Measurements from ENCODE around the gene CHCHD2. TPM values are rescaled to one million over a fixed set of nuclear protein-coding genes. Genes with fewer than 3 reads are reported as not detected.
"Not testable (repeated sequence)": the region's sequence is repeated elsewhere in the genome, so short reads cannot be mapped to it uniquely, and the experiment has no call there.

The CHCHD2 gene
- total RNA-seq, result 1,000 to 10,000 TPM in 3 of 9 donors, 100 to 1,000 TPM in 6; 543 to 1,335 (median 788) TPM
- 100 to 1,000 TPM; 217 to 816 (median 352) TPM for polyA plus RNA-seq
- long read RNA-seq, donor 1, transcript CHCHD2-202 (3 exons, 694 nt), result minor isoform, 30 of 1,450 reads
- long read RNA-seq, donor 1, transcript CHCHD2-201 (4 exons, 901 nt), result major isoform, 1,038 of 1,450 reads
- long read RNA-seq, donor 1, partial matches to known transcripts, result 334 of 1,450 reads
- long read RNA-seq, donor 1, other reads (novel, unspliced or antisense), result 48 of 1,450 reads
- long read RNA-seq, donor 2, transcript CHCHD2-202 (3 exons, 694 nt), result minor isoform, 27 of 798 reads
- long read RNA-seq, donor 2, transcript CHCHD2-201 (4 exons, 901 nt), result major isoform, 588 of 798 reads
- long read RNA-seq, donor 2, partial matches to known transcripts, result 155 of 798 reads
- long read RNA-seq, donor 2, other reads (novel, unspliced or antisense), result 28 of 798 reads
- long read RNA-seq, donor 3, transcript CHCHD2-202 (3 exons, 694 nt), result minor isoform, 19 of 1,108 reads
- long read RNA-seq, donor 3, transcript CHCHD2-201 (4 exons, 901 nt), result major isoform, 764 of 1,108 reads
- long read RNA-seq, donor 3, partial matches to known transcripts, result 301 of 1,108 reads
- long read RNA-seq, donor 3, other reads (novel, unspliced or antisense), result 24 of 1,108 reads
- long read RNA-seq, donor 4, transcript CHCHD2-201 (4 exons, 901 nt), result major isoform, 1,074 of 1,094 reads
- long read RNA-seq, donor 4, transcript CHCHD2-202 (3 exons, 694 nt), result minor isoform, 6 of 1,094 reads
- long read RNA-seq, donor 4, partial matches to known transcripts, result 6 of 1,094 reads
- long read RNA-seq, donor 4, other reads (novel, unspliced or antisense), result 8 of 1,094 reads
- long read RNA-seq, donor 5, transcript CHCHD2-201 (4 exons, 901 nt), result major isoform, 776 of 808 reads
- long read RNA-seq, donor 5, partial matches to known transcripts, result 25 of 808 reads
- long read RNA-seq, donor 5, other reads (novel, unspliced or antisense), result 5 of 808 reads
- long read RNA-seq, donor 6, transcript CHCHD2-201 (4 exons, 901 nt), result major isoform, 601 of 613 reads
- long read RNA-seq, donor 6, partial matches to known transcripts, result 8 of 613 reads
- long read RNA-seq, donor 6, other reads (novel, unspliced or antisense), result 3 of 613 reads
- long read RNA-seq, donor 7, transcript CHCHD2-202 (3 exons, 694 nt), result minor isoform, 25 of 571 reads
- long read RNA-seq, donor 7, transcript CHCHD2-201 (4 exons, 901 nt), result major isoform, 397 of 571 reads
- long read RNA-seq, donor 7, partial matches to known transcripts, result 136 of 571 reads
- long read RNA-seq, donor 7, other reads (novel, unspliced or antisense), result 13 of 571 reads
- long read RNA-seq, donor 8, transcript CHCHD2-202 (3 exons, 694 nt), result minor isoform, 26 of 1,150 reads
- long read RNA-seq, donor 8, transcript CHCHD2-201 (4 exons, 901 nt), result major isoform, 811 of 1,150 reads
- long read RNA-seq, donor 8, partial matches to known transcripts, result 288 of 1,150 reads
- long read RNA-seq, donor 8, other reads (novel, unspliced or antisense), result 25 of 1,150 reads
- long read RNA-seq, donor 9, transcript CHCHD2-202 (3 exons, 694 nt), result minor isoform, 9 of 792 reads
- long read RNA-seq, donor 9, transcript CHCHD2-201 (4 exons, 901 nt), result major isoform, 529 of 792 reads
- long read RNA-seq, donor 9, partial matches to known transcripts, result 235 of 792 reads
- long read RNA-seq, donor 9, other reads (novel, unspliced or antisense), result 19 of 792 reads
- long read RNA-seq, donor 10, transcript CHCHD2-201 (4 exons, 901 nt), result major isoform, 244 of 363 reads
- long read RNA-seq, donor 10, transcript CHCHD2-202 (3 exons, 694 nt), result minor isoform, 5 of 363 reads
- long read RNA-seq, donor 10, partial matches to known transcripts, result 107 of 363 reads
- long read RNA-seq, donor 10, other reads (novel, unspliced or antisense), result 7 of 363 reads

- peaks cover 0 to 32% of the 10 kb centered on the region in 2 donors for H3K36me3 ChIP-seq (replicated peaks in 1 of 2)
- H3K9me3 ChIP-seq (replicated peaks in 1 of 3), result no peaks in the 10 kb centered on the region
- intact Hi-C loops (cut with DNase I), result no loop called here
- H3K4me1 ChIP-seq (replicated peaks in 1 of 2), result peaks cover 9 to 34% of the 10 kb centered on the region in 2 donors
- H3K27ac ChIP-seq, result peak within 1 kb of the TSS; percentile 93 to 98 (median 95)
- peak within 1 kb of the TSS; percentile 76 to 97 (median 90) for H3K4me3 ChIP-seq
- DNase-seq, result peak; percentile 96 to 99 (median 99)
- peak; percentile 91 to 99 for TF ChIP-seq POLR2A (IDR thresholded peaks at IDR 0.05)
- TF ChIP-seq CTCF (IDR thresholded peaks at IDR 0.05), result peak in 1 of 6 experiments; percentile 9
- no peaks in the 10 kb centered on the region for H3K27me3 ChIP-seq
- 2 to 3% (median 2%) methylated on average over 30 to 57 of the region's 57 CpGs for WGBS, 4 donors
These were observed at the start of gene CHCHD2 for GRCh38 chr7:56106108-56107073. Gene CHCHD2 (minus strand): TSS chr7:56106476. CDS start chr7:56106413, 63 bp downstream.

GRCh38 chr7:56131062-56131461 lies 24.8 kb upstream of the CHCHD2 start:
- H3K27me3 ChIP-seq; DNase-seq; intact Hi-C loops (cut with DNase I); H3K9me3 ChIP-seq (replicated peaks in 1 of 3); H3K27ac ChIP-seq; H3K4me3 ChIP-seq; H3K4me1 ChIP-seq (replicated peaks in 1 of 2); H3K36me3 ChIP-seq (replicated peaks in 1 of 2): not testable (repeated sequence)
- 57 to 73% (median 64%) methylated on average over 2 of the region's 2 CpGs for WGBS, 4 donors

GRCh38 chr7:56127241-56127975 lies 21.1 kb upstream of the CHCHD2 start:
- TF ChIP-seq CTCF (IDR thresholded peaks at IDR 0.05) (no peak), POLR2A (IDR thresholded peaks at IDR 0.05) (no peak)
- H3K36me3 ChIP-seq (replicated peaks in 1 of 2), result no peaks in the 10 kb centered on the region
- no peak overlapping the region for H3K27ac ChIP-seq
- WGBS, 4 donors, result 74 to 86% (median 79%) methylated on average over 7 of the region's 7 CpGs
- intact Hi-C loops (cut with DNase I), result no loop called here
- no peak overlapping the region for H3K4me3 ChIP-seq
- H3K4me1 ChIP-seq (replicated peaks in 1 of 2), result peaks cover 0 to 14% of the 10 kb centered on the region in 2 donors
- no peaks in the 10 kb centered on the region for H3K27me3 ChIP-seq
- H3K9me3 ChIP-seq (replicated peaks in 1 of 3), result no peaks in the 10 kb centered on the region
- DNase-seq, result no peak

Data from adrenal gland (tissue), 19 donors.